ENCODE data around the gene NRF1. TPM values are rescaled to one million over a fixed set of nuclear protein-coding genes. Genes with fewer than 3 reads are reported as not detected.
"Not testable (repeated sequence)": the region's sequence is repeated elsewhere in the genome, so short reads cannot be mapped to it uniquely, and the experiment has no call there.

Gene NRF1
- total and polyA plus RNA-seq, 2 of the 8 experiments (the other 6 are each of a cell fraction or from before 2014, with no cell fraction given) = 18.2 to 21.4 TPM

DNA sequence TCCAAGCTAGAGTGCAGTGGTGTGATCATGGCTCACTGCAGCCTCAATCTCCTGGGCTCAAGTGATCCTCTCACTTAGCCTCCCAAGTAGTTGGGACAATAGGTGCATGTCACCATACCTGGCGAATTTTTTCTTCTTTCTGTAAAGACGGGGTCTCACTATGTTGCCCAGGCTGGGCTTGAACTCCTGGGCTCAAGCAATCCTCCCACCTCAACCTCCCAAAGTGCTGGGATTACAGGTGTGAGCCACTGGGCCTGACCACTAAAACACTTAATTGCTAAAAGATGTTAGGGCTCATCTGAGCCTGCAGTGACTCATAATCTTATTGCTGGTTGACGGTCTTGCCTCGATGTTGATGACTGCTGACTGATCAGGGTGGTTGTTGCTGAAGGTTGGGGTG is 63.0 kb downstream of the NRF1 start:
- H2AK5ac ChIP-seq (ENCODE audit: low read depth, low read length); FAIRE-seq; H4K5ac ChIP-seq (ENCODE audit: insufficient read length, low read depth, low read length); H3K79me2 ChIP-seq (ENCODE audit: control insufficient read depth in 1 of 2, insufficient read depth in 2 of 2, low read length in 2 of 2); H3K27me3 ChIP-seq (replicated peaks in 1 of 4; ENCODE audit: control insufficient read depth in 3 of 4, extremely low read depth in 1 of 4, insufficient read depth in 3 of 4, low read length in 3 of 4); H3K18ac ChIP-seq (ENCODE audit: extremely low read depth, low read length); H3K4me1 ChIP-seq (replicated peaks in 1 of 4; ENCODE audit: control insufficient read depth in 3 of 4, insufficient read depth in 4 of 4, low read length in 3 of 4); H2BK5ac ChIP-seq (ENCODE audit: low read depth, low read length); H4K20me1 ChIP-seq (replicated peaks in 1 of 2; ENCODE audit: control insufficient read depth in 1 of 2, insufficient read depth in 2 of 2, low read length in 2 of 2); DNase-seq (ENCODE audit: low read depth in 1 of 2, low spot score in 2 of 2); H3K14ac ChIP-seq (ENCODE audit: insufficient read length); H2BK12ac ChIP-seq (ENCODE audit: low read depth, low read length); H4K8ac ChIP-seq (ENCODE audit: extremely low read depth, insufficient read depth, low read length); H2AFZ ChIP-seq (ENCODE audit: low read length); H3K4me2 ChIP-seq (ENCODE audit: insufficient read depth in 1 of 2, low read depth in 2 of 2, low read length in 2 of 2); H3K9me3 ChIP-seq (ENCODE audit: insufficient read depth in 2 of 2, low read depth in 1 of 2, low read length in 1 of 2); H2BK20ac ChIP-seq (ENCODE audit: low read length); H3K56ac ChIP-seq (replicated peaks; ENCODE audit: insufficient read length, low read depth, low read length); H4K91ac ChIP-seq (replicated peaks; ENCODE audit: insufficient read length, low read length); H3K4me3 ChIP-seq (ENCODE audit: extremely low read depth in 1 of 4, insufficient read depth in 2 of 4, low read depth in 3 of 4, low read length in 4 of 4); H3K79me1 ChIP-seq (ENCODE audit: low read depth, low read length); H3K23ac ChIP-seq (ENCODE audit: insufficient read length); H2BK15ac ChIP-seq (ENCODE audit: low read length); H3K9ac ChIP-seq (replicated peaks in 1 of 4; ENCODE audit: extremely low read depth in 1 of 4, low read depth in 3 of 4, low read length in 3 of 4); H2BK120ac ChIP-seq (replicated peaks; ENCODE audit: low read depth, low read length); H3K23me2 ChIP-seq (ENCODE audit: low read depth, low read length); H3K4ac ChIP-seq (replicated peaks; ENCODE audit: insufficient read length, low read depth, low read length); H3K27ac ChIP-seq (ENCODE audit: low read depth, low read length): not testable (repeated sequence)
- 94% methylated on average over 4 of the region's 4 CpGs; no CpG with 5 or more reads in 1 of the 2 experiments for WGBS, 2 experiments (ENCODE audit: extremely low coverage in 1 of 2, insufficient coverage in 1 of 2, insufficient read length in 1 of 2, insufficient replicate concordance in 2 of 2, low coverage in 1 of 2, low lambda C conversion rate in 2 of 2, missing lambda C conversion rate in 1 of 2)
- peaks cover 2 to 38% (median 19%) of the 10 kb centered on the region in 4 experiments; a peak in 6 of 8 replicates for H3K36me3 ChIP-seq (ENCODE audit: control insufficient read depth in 2 of 4, insufficient read depth in 4 of 4, low read length in 3 of 4)
- ChIA-PET CTCF (ENCODE audit: partially characterized antibody) (interaction anchor here (0.7 to 1.7 kb wide), 5 partner anchors 32 to 150 kb away, joined by 3 to 4 read pairs (median 3); no protein-coding TSS in a partner anchor), POLR2A (ENCODE audit: partially characterized antibody) (interaction anchor here (1.1 kb wide), 1 partner anchor 12 kb away, joined by 6 read pairs; no protein-coding TSS in a partner anchor)
